ENCODE measurements around the gene CD84. TPM values are rescaled to one million over a fixed set of nuclear protein-coding genes. Genes with fewer than 3 reads are reported as not detected.

The CD84 gene
- total RNA-seq, 4 donors from 2014 or later: 1.8 to 4.1 (median 3.1) TPM

DNA sequence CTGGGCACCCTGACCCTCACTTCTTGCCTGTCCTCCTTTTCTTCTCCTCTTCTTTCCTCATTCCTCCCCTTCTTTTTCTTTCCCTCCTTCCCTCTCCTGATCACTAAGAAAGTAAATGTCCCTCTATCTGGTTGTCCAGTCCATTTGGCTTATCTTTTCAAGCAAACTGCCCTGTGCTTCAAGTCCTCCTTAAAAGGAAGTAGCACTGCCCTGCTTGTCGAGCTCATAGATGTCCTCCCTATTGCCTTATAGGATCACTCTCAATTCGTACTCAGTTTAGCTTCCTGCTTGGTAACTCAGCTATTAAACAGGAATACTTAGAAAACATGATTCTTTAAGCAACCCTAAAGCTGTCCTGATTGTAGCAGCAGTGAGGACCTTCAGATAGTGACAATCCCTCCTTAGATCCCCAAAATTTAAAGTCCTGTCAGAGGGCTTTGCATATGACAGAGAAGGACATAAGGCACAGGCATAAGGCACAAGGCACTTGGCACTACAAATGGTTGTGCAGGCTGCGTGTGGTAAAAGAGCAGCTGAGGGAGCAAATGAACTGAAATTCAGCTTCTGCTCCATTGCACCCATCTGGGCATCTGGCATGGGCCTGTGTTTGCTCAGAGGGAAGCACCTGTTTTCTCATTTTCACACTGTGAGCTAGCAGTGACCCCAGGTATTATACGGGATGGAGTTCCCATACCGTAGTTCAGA lies 30.2 kb downstream of the CD84 start:
- no peaks in the 10 kb centered on the region for H3K4me1 ChIP-seq
- no peaks in the 10 kb centered on the region for H3K36me3 ChIP-seq
- no peak overlapping the region for H3K4me3 ChIP-seq
- TF ChIP-seq POLR2A (IDR thresholded peaks at IDR 0.05): no peak
- TF ChIP-seq, protein P1, sequence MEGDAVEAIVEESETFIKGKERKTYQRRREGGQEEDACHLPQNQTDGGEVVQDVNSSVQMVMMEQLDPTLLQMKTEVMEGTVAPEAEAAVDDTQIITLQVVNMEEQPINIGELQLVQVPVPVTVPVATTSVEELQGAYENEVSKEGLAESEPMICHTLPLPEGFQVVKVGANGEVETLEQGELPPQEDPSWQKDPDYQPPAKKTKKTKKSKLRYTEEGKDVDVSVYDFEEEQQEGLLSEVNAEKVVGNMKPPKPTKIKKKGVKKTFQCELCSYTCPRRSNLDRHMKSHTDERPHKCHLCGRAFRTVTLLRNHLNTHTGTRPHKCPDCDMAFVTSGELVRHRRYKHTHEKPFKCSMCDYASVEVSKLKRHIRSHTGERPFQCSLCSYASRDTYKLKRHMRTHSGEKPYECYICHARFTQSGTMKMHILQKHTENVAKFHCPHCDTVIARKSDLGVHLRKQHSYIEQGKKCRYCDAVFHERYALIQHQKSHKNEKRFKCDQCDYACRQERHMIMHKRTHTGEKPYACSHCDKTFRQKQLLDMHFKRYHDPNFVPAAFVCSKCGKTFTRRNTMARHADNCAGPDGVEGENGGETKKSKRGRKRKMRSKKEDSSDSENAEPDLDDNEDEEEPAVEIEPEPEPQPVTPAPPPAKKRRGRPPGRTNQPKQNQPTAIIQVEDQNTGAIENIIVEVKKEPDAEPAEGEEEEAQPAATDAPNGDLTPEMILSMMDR (IDR thresholded peaks at IDR 0.05): no peak
- no peaks in the 10 kb centered on the region for H3K9me3 ChIP-seq
- no peaks in the 10 kb centered on the region for H3K27me3 ChIP-seq
- H3K27ac ChIP-seq: no peak overlapping the region
- intact Hi-C loops (cut with DNase I; ENCODE audit: low total_unique reads): no loop called here
- DNase-seq: no peak

DNA sequence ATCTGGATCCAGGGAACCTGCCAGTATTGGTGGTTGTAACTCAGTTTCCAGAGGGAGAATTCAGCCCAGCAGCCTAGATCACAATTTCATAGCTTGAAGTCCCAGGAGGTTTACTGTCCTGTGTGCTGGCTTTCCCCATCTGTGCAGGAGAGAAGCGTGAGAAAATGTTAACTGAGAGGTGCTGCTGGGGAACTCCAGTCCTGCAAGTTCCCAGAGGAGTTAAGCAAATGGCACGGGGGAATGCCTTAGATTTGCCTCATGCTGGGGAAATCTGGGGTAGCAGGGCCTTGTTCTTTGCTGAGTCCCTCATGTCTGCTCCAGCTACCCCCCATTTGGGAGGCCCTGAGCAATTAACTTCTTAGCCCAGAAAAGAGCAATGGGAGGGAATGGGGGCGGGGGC lies 31.1 kb downstream of the CD84 start:
- no peak for TF ChIP-seq POLR2A (IDR thresholded peaks at IDR 0.05)
- TF ChIP-seq, protein P1 (IDR thresholded peaks at IDR 0.05): no peak
- Histone ChIP-seq H3K4me1 (no peaks in the 10 kb centered on the region), H3K36me3 (no peaks in the 10 kb centered on the region), H3K27me3 (no peaks in the 10 kb centered on the region), H3K4me3 (no peak overlapping the region), H3K9me3 (no peaks in the 10 kb centered on the region), H3K27ac (no peak overlapping the region)
- DNase-seq: no peak
- intact Hi-C loops (cut with DNase I; ENCODE audit: low total_unique reads): no loop called here

DNA sequence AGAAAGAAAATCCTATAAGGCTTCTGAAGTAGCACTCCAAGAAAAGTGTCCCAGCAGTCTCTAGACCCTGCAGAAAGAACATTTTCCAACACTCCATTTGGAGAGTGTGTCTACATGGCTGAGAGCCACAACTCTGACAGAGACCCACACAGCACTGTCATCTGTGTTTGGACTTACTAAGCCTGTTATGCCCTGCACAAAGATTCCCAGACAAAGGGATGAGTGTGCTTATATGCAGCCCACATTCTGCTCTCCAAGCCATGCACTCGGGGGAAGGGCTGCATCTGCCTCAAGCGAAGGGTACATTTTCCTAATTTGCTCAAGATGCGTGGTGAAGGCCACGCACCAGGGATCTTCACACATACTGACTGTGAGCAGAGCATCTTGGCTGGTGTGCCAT lies 31.9 kb downstream of the CD84 start:
- no peaks in the 10 kb centered on the region for H3K9me3 ChIP-seq
- H3K36me3 ChIP-seq: no peaks in the 10 kb centered on the region
- intact Hi-C loops (cut with DNase I; ENCODE audit: low total_unique reads): no loop called here
- no peaks in the 10 kb centered on the region for H3K27me3 ChIP-seq
- no peak overlapping the region for H3K4me3 ChIP-seq
- no peaks in the 10 kb centered on the region for H3K4me1 ChIP-seq
- no peak overlapping the region for H3K27ac ChIP-seq
- no peak for DNase-seq
- TF ChIP-seq, protein P1 (IDR thresholded peaks at IDR 0.05): no peak

DNA sequence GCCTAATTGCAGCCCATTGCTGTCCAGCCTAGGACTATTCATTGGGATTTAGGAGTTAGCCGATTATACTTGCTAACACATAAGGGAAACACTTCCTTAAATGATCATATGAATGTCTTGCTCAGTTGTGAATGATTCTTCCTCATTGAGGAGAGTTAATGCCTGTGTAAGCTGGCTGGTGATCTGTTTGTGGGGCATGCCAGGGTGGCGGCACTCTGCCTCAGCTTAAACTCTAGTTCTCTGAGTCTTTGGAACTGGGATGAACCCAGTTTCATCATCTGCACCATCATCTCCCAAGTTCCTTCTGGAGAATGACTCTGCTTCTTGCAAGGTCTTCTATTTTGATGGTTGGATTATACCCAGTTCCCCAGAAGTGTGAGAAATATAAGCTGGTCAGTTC lies 32.4 kb downstream of the CD84 start:
- no peaks in the 10 kb centered on the region for H3K9me3 ChIP-seq
- no peak overlapping the region for H3K27ac ChIP-seq
- H3K4me1 ChIP-seq: no peaks in the 10 kb centered on the region
- H3K36me3 ChIP-seq: no peaks in the 10 kb centered on the region
- intact Hi-C loops (cut with DNase I; ENCODE audit: low total_unique reads): no loop called here
- no peak for DNase-seq
- H3K27me3 ChIP-seq: no peaks in the 10 kb centered on the region
- H3K4me3 ChIP-seq: no peak overlapping the region
- no peak for TF ChIP-seq POLR2A (IDR thresholded peaks at IDR 0.05)
- TF ChIP-seq, protein P1 (IDR thresholded peaks at IDR 0.05): no peak

DNA sequence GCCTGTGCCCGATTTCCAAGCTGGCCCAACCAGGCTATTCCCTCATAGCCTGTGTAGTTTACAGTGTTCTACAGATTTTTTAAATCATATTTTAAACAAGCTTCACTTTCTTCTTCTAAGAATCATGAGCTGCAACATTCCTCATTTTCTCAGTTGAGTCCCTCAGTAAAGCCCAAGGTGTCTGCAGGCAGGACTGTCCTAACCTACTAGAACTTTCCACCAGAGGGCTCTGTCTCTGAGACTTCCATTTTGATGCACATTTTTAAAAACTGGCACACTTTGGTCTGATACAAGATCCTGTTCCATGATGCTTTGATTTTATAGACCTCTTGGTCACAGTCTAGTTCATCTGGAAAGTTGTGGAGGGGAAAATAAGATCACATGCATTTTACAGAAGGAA lies 34.6 kb downstream of the CD84 start:
- Histone ChIP-seq H3K27me3 (no peaks in the 10 kb centered on the region), H3K4me1 (no peaks in the 10 kb centered on the region), H3K36me3 (no peaks in the 10 kb centered on the region), H3K27ac (no peak overlapping the region), H3K4me3 (no peak overlapping the region), H3K9me3 (no peaks in the 10 kb centered on the region)
- no peak for TF ChIP-seq POLR2A (IDR thresholded peaks at IDR 0.05)
- TF ChIP-seq, protein P1 (IDR thresholded peaks at IDR 0.05): no peak
- intact Hi-C loops (cut with DNase I; ENCODE audit: low total_unique reads): no loop called here
- DNase-seq: no peak
